SU-DHL-6 (cell line): Measurements from ENCODE around the gene MAP3K1.

Source experiments
- H2AFZ ChIP-seq: fragments of 200-600 bp; sonication (generic); 2 replicates; pipeline ENCODE4 v1.6.1; 2014; ENCODE audit warnings: low read depth, mild to moderate bottlenecking, moderate library complexity, mixed read lengths, antibody characterized with exemption, low read length; ENCODE audit not compliant: severe bottlenecking
- H3F3A ChIP-seq: fragments of 200-600 bp; shearing (Covaris generic); 2 replicates; pipeline ENCODE4 v1.6.0; 2016; ENCODE audit warnings: antibody characterized with exemption, mild to moderate bottlenecking; ENCODE audit not compliant: insufficient read depth
- H3K27ac ChIP-seq: fragments of 200-600 bp; sonication (generic); 2 replicates; pipeline ENCODE4 v1.5.1; 2016; ENCODE audit warnings: low read depth, mild to moderate bottlenecking, low read length, moderate library complexity, mixed read lengths
- H3K27me3 ChIP-seq: fragments of 200-600 bp; sonication (generic), shearing (Covaris generic); 2 replicates; pipeline ENCODE4 v1.6.0; 2014; ENCODE audit warnings: mild to moderate bottlenecking, low read length
- H3K36me3 ChIP-seq: fragments of 200-600 bp; sonication (generic); 2 replicates; pipeline ENCODE4 v1.6.1; 2014; ENCODE audit warnings: mild to moderate bottlenecking, low read length, mixed read lengths
- H3K4me2 ChIP-seq: fragments of 300-600, 200-600 bp; shearing (Covaris generic), sonication (generic); 2 replicates; pipeline ENCODE4 v1.6.0; 2014; ENCODE audit warnings: low read length, low read depth, mild to moderate bottlenecking; ENCODE audit not compliant: poor library complexity, severe bottlenecking
- H3K4me3 ChIP-seq: fragments of 200-600 bp; sonication (generic); 2 replicates; pipeline ENCODE4 v1.5.1; 2014; ENCODE audit warnings: antibody characterized with exemption, low read length, mild to moderate bottlenecking, mixed read lengths; ENCODE audit not compliant: insufficient read depth, poor library complexity, severe bottlenecking
- H3K79me2 ChIP-seq: fragments of 200-600 bp; sonication (generic); 2 replicates; pipeline ENCODE4 v1.6.1; 2014; ENCODE audit warnings: mild to moderate bottlenecking, low read length, moderate library complexity; ENCODE audit not compliant: insufficient read depth
- H3K9ac ChIP-seq: fragments of 200-600 bp; sonication (generic); 2 replicates; pipeline ENCODE4 v1.7.0; 2014; ENCODE audit warnings: mild to moderate bottlenecking, low read length
- H3K9me2 ChIP-seq: fragments of 200-600 bp; sonication (generic); replicated peaks from 2 replicates; pipeline ENCODE4 v1.6.1; 2014; ENCODE audit warnings: low read length; ENCODE audit not compliant: insufficient read depth
- H3K9me3 ChIP-seq: fragments of 200-600 bp; sonication (generic); 2 replicates; pipeline ENCODE4 v1.6.1; 2014; ENCODE audit warnings: low read length, mixed read lengths; ENCODE audit not compliant: insufficient read depth
- H4K20me1 ChIP-seq: fragments of 200-600 bp; sonication (generic); 2 replicates; pipeline ENCODE4 v1.6.1; 2014; ENCODE audit warnings: low read depth, mild to moderate bottlenecking, antibody characterized with exemption, low read length, moderate library complexity, mixed read lengths
- EZH2phosphoT487 ChIP-seq: fragments of 200-600 bp; sonication (generic), shearing (Covaris generic); conservative IDR thresholded peaks from 2 replicates; pipeline ENCODE4 v1.6.1; 2018; ENCODE audit warnings: mild to moderate bottlenecking, antibody characterized with exemption, low read length, moderate library complexity, mixed read lengths
- TF ChIP-seq, protein P1 (sequence below): fragments of 200-600 bp; sonication (generic); IDR thresholded peaks from one replicate; pipeline ENCODE4 v1.5.1; 2017; ENCODE audit warnings: antibody characterized with exemption, mild to moderate bottlenecking, low read length, moderate library complexity; ENCODE audit not compliant: insufficient read depth, poor library complexity, severe bottlenecking

MAP3K1 gene

DNA sequence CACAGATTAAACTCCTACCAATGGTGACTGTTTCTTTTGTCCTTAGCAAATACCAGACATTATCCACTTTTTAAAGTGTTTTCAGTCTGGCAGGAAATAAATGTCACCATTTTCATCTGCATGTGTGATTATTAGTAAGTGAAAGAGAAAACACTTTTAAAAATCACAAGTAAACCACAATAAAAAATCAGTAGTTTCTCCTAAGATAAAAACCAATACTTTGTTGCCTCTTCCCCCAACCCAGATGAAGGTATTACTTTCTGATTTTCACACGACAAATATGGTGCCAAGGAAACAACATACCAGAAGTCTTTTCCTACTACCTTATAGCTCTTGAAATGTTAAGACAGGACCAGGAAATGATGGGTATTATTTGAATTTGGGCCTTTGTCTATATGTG lies 11.5 kb upstream of the MAP3K1 start:
- H3K4me3 ChIP-seq = no peak overlapping the region
- no peaks in the 10 kb centered on the region for H3F3A ChIP-seq
- no peaks in the 10 kb centered on the region for H3K79me2 ChIP-seq
- TF ChIP-seq EZH2phosphoT487 = no peak
- TF ChIP-seq, protein P1, sequence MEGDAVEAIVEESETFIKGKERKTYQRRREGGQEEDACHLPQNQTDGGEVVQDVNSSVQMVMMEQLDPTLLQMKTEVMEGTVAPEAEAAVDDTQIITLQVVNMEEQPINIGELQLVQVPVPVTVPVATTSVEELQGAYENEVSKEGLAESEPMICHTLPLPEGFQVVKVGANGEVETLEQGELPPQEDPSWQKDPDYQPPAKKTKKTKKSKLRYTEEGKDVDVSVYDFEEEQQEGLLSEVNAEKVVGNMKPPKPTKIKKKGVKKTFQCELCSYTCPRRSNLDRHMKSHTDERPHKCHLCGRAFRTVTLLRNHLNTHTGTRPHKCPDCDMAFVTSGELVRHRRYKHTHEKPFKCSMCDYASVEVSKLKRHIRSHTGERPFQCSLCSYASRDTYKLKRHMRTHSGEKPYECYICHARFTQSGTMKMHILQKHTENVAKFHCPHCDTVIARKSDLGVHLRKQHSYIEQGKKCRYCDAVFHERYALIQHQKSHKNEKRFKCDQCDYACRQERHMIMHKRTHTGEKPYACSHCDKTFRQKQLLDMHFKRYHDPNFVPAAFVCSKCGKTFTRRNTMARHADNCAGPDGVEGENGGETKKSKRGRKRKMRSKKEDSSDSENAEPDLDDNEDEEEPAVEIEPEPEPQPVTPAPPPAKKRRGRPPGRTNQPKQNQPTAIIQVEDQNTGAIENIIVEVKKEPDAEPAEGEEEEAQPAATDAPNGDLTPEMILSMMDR = no peak
- H2AFZ ChIP-seq = no peak overlapping the region
- no peaks in the 10 kb centered on the region for H3K9me2 ChIP-seq
- no peak overlapping the region for H3K27ac ChIP-seq
- H3K4me2 ChIP-seq = no peak overlapping the region
- no peaks in the 10 kb centered on the region for H3K27me3 ChIP-seq
- no peak overlapping the region for H3K9ac ChIP-seq
- no peaks in the 10 kb centered on the region for H4K20me1 ChIP-seq
- no peaks in the 10 kb centered on the region for H3K36me3 ChIP-seq
- no peaks in the 10 kb centered on the region for H3K9me3 ChIP-seq

DNA sequence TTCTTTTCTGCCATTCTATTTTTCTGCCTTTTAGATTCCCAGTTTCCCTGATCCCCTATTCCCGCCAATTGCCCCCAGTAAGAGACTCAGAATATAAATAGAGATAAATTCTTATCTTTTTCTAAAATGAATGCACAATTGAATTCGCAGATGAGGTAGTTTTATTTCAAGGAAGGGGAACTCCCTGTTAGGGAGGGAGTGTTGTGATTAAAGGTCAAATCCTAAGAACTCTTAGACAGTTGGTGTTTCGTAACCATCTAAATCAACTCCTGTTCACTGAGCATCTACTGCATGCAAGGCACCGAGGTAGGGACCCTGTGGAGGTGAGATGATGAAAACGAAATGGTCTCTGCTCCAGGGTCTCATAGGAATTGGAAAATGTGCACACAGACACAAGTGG lies 7.7 kb upstream of the MAP3K1 start:
- Histone ChIP-seq H3K27me3 (no peaks in the 10 kb centered on the region), H3K79me2 (no peaks in the 10 kb centered on the region), H3K36me3 (no peaks in the 10 kb centered on the region), H4K20me1 (no peaks in the 10 kb centered on the region), H3K4me3 (no peak overlapping the region), H3K27ac (no peak overlapping the region), H3K4me2 (no peak overlapping the region), H3K9me3 (no peaks in the 10 kb centered on the region), H3K9ac (no peak overlapping the region), H3K9me2 (no peaks in the 10 kb centered on the region), H2AFZ (no peak overlapping the region), H3F3A (no peaks in the 10 kb centered on the region)
- TF ChIP-seq EZH2phosphoT487 = no peak
- TF ChIP-seq, protein P1 = no peak

DNA sequence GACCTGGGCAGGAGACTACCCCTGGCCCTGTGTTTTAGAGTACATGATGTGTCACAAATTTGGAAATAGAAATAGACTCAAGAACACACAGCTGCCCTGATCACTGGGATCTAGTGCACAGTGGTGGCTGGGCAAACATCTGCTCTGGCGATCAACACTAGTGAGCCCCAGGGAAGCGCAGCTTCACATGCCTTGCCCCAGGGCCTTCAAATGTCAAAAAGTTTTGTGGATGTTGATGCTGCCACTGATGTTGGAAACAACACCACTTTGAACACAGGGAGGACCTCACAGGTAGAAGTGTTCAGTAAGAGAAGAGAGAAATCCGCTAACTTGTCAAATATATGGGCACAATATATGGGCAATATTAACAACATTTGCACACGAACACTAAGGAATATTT lies 7.1 kb upstream of the MAP3K1 start:
- H3K4me3 ChIP-seq = no peak overlapping the region
- no peak overlapping the region for H3K4me2 ChIP-seq
- H3K36me3 ChIP-seq = no peaks in the 10 kb centered on the region
- no peaks in the 10 kb centered on the region for H3F3A ChIP-seq
- H3K79me2 ChIP-seq = no peaks in the 10 kb centered on the region
- no peaks in the 10 kb centered on the region for H3K9me2 ChIP-seq
- no peak overlapping the region for H3K9ac ChIP-seq
- H3K9me3 ChIP-seq = no peaks in the 10 kb centered on the region
- H3K27me3 ChIP-seq = no peaks in the 10 kb centered on the region
- TF ChIP-seq, protein P1 = no peak
- no peak for TF ChIP-seq EZH2phosphoT487
- no peak overlapping the region for H3K27ac ChIP-seq
- H4K20me1 ChIP-seq = no peaks in the 10 kb centered on the region
- no peak overlapping the region for H2AFZ ChIP-seq

DNA sequence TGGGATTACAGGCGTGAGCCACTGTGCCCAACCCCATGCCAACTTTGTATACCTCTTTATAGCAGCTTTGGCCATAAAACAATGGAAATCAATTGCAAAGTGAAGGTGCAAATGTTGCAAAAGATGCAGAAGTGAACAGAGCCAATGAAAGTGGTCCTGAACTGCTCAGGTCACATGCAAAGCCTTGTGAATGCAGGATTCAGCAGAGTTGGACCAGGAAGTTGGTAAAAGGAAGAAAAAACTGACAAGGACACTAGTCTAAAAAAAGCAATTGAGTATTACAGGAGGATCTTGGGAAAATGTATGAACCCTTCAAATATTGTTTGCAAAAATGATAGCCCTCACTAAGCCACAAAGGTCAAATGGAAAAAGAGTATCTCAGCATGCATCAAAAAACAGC lies 4.5 kb upstream of the MAP3K1 start:
- Histone ChIP-seq H3K4me2 (no peak overlapping the region), H3K4me3 (no peak overlapping the region), H3K27ac (no peak overlapping the region), H3K27me3 (no peaks in the 10 kb centered on the region), H3K9ac (no peak overlapping the region), H3F3A (0 out of 2 replicates have a peak, but pooled peaks cover 5% of the 10 kb centered on the region), H2AFZ (no peak overlapping the region), H3K9me3 (no peaks in the 10 kb centered on the region), H3K79me2 (no peaks in the 10 kb centered on the region), H3K9me2 (no peaks in the 10 kb centered on the region), H3K36me3 (no peaks in the 10 kb centered on the region), H4K20me1 (no peaks in the 10 kb centered on the region)
- TF ChIP-seq, protein P1 = no peak
- TF ChIP-seq EZH2phosphoT487 = no peak
